Activated CD4-positive, alpha-beta T cell treated with anti-CD3 and anti-CD28 coated beads, Interleukin-2, amount 50 U/mL, for 48 hours (primary cell): ENCODE measurements around the gene ATP8A2.

Experiments used
- DNase-seq, 2 experiments: peaks; one replicate each; pipeline ENCODE4 v3.0.0-alpha.2; 2020

Gene ATP8A2

DNA sequence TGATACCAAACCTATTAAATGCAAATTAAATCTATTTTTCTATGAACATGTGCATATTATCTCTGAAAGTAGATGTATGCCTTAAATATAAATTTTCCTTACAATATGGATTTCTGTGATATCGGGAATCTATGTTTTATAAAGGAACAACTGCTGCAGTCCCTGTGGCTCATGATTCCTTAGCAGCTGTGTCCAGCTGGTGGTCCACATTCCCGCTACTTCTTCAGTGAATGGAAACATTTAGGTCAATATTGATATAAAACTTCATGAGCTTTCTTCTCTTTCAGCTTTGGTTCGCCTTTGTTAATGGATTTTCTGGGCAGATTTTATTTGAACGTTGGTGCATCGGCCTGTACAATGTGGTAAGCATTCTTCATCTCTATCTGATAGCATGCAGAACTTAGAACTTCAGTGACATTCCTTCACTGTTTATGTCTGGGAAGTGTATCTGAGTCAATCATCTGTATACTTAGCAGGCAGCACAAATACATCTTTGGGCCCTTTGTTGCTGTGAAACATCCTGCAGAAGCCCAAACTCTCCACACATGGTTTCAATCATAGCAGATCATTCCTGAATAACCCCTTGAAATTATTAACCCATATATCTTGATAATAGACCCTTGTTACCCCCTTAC, 456.2 kb downstream of the ATP8A2 start:
- DNase-seq: no peak

DNA sequence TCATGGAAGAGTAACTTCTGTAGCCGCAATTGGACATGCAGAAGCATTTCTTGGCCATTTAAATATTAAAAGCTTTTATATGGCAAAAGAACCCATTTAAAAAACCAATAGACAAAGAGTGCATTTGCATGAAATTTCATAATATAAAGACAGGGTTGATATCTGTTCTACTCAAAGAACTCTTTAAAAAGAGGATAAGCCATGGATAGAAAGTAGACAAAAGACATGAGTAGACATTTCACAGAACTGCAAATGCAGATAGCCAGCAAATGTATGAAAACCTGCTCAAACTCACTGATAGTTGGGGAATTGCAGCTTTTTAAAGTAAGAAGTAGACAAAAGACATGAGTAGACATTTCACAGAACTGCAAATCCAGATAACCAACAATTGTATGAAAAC, 462.0 kb downstream of the ATP8A2 start:
- DNase-seq: no peak

DNA sequence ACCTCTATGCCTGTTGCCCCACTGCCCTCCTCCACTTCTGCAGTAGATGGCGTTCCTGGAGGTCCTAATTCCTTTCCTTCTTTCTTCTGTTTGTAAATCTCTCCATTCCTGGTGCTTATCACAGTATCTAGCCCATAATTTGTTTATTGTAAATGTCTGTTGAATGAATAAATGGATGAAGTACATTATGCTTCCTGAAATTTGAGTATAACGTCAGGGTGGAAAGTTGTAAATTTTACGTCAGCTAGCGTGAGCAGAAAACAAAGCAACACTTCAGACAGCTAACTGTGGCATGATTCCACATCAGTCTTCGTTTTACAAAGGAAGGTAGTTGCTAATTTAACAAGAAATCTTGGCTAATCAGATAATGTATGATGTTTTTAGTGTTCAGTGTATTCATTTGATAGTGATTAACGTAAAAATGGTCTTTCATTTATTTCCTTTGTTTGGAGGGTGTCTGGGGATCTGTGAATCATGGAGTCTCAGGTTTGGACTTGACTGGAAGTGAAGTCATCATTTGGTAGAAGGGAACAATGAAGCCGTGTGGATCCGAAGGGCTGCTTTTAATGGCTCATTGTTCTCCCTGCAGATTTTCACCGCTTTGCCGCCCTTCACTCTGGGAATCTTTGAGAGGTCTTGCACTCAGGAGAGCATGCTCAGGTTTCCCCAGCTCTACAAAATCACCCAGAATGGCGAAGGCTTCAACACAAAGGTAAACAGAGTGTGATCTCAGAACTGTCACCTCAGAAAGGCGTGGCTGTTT, 465.0 kb downstream of the ATP8A2 start:
- DNase-seq: no peak

DNA sequence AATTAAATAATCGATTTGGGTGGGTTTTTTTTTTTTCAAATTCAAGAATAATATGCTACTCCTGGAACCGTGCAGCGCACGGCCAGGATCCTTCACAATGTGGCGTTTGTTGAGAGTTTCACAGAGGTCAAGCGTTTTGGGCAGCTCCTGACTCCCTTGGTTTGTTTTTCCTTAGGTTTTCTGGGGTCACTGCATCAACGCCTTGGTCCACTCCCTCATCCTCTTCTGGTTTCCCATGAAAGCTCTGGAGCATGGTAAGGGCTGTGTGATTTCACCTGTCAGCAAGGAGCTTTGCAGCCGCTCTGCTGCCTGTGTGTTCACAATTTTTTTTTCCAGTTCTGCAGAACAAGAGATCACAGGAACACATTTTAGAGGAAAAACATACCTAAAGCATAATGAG, 467.6 kb downstream of the ATP8A2 start:
- no peak for DNase-seq

DNA sequence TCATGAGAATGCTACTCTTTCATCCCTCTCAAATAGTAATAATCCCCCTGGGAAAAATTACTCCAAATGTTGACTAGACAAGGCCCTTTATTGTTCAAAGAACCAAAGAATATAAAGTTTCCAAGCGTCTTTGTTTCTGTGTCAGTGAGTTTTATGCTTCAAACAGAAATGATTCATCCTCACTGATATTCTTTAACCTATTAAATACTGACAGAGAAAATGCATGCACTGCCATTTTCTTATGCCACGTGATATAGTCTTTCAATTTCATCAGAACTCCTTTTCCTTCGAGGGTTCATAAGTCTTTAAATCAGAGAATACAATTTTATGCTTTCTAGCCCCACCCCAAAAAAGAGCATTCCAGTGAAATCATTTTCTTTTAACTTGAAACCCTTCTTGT, 468.5 kb downstream of the ATP8A2 start:
- DNase-seq: no peak

DNA sequence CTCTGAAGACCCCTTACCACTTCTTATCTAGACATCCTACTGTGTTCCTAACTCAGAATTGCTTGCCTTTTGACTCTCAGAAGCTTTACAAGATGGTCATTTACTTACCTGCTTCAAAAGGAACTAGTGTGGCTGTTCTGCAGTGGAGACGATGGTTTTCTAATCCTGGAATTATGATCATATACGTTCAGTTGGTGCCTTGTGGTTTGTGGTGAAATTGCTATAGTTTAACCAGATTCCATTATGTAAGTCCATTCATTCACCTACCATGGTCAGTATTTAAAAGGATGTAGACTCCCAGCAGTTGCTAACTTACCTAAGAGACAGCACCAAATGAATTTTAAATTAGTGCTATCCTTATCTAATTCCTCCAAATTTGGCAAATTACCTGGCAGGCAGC, 469.2 kb downstream of the ATP8A2 start:
- DNase-seq: no peak

DNA sequence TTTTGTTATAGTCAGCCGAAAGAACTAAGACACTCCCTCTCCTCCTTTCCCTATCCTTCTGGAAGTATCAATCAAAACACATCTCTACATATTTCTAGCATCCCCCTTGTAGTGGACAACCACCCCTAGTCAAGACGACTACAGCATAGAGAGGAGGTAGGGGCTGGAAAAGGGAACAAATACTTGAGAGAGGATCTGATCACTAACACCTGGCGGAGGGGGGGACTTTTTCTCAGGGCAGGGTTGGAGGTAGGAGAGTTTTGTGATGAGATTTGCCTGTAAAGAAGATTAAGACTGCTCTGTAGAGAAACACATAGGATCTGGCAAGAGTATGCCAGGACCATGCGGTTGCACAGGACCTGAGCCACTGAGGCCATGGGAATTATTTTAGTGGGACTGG, 471.9 kb downstream of the ATP8A2 start:
- DNase-seq: no peak

DNA sequence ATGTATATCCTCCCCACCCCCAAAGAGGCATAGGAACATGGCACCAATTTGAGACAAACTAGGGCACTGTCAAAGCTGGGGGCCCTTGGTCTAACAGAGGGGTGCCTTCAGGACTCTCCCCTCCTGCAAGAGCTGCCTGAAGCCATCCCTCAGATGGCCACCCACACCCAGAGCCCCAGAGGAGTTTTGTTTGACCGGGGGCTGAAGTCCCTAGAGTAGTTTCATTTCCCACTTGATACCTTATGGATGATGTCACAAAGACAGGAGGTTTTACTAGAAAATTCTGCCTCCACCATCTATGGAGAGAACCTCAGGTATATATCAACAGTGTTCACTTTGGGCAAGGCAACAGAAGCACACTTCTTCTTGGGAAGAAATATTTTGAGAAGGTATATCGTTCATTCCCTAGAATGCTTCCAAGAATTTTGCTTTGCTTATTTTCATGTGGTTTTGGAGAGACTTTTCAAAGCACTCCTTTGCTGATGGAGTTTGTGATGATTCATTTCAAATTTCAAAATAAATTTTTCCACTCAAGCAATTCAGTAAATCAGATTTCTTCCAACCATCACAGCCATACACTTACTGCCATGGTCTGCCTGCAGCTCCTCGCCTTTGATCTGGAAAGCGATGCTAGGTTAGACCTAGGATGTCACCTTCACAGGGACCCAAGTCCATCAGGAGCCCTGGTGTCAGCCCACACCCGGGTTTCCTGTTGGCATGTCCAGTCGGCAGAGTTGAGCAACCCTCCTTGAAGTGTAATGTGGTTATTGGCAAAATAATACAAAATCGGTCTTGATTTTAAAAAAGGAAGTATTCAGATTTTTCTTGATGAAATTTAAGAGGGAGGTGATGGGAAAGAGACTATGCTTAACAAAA, 473.0 kb downstream of the ATP8A2 start:
- no peak for DNase-seq

DNA sequence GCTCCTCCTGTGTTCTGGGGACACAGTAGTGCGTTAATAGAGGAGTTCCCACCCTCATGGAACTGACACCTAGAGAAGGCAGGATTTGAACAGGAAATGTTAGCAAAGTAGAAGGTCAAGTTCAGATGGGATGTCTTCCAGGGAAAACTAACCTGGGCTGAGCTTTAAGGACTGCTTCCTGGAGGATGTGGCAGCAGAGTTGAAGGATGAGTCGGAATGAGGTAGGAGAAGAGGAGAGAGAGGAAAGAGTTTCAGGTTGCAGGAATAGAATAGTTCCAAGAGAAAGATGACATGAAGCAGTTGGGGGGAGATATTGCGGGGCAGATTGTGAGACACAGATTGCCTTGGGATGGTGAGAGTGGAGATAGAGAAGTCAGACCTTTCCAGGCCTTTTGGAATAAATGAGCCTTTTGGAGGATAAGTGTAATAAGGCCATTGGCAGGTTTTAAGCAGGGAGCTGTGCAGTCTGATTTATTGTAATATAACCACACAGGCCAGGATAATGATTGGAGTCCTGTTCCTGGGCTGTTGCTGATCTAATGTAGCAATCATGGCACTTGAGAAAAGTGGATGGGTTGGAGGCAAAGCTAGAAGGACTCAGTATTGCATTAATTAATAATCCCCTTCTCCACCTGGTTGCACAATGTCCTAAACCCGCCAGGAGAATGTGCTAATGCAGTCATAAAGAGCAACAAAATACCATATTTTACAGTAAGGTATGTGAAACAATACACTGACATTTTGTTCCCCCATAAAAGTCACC, 474.6 kb downstream of the ATP8A2 start:
- DNase-seq: no peak

DNA sequence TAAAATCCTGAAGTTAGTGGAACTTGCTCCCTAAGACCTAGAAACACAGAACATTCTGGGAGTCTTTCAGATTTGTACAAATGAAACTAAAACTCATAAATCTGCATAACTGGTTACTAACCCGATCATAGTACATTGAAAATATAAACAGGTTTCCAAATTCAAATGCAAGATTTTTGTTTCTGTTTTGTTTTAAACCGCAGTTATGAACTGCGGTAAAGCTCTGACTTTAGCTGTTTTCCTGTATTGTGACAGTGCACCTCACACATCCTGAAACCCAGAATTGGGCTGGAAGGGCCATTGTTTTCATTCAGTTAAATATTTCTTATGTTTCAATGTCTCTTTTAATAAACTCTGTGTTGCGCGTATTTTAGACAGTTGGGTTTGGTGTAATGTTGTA, 475.4 kb downstream of the ATP8A2 start:
- no peak for DNase-seq

DNA sequence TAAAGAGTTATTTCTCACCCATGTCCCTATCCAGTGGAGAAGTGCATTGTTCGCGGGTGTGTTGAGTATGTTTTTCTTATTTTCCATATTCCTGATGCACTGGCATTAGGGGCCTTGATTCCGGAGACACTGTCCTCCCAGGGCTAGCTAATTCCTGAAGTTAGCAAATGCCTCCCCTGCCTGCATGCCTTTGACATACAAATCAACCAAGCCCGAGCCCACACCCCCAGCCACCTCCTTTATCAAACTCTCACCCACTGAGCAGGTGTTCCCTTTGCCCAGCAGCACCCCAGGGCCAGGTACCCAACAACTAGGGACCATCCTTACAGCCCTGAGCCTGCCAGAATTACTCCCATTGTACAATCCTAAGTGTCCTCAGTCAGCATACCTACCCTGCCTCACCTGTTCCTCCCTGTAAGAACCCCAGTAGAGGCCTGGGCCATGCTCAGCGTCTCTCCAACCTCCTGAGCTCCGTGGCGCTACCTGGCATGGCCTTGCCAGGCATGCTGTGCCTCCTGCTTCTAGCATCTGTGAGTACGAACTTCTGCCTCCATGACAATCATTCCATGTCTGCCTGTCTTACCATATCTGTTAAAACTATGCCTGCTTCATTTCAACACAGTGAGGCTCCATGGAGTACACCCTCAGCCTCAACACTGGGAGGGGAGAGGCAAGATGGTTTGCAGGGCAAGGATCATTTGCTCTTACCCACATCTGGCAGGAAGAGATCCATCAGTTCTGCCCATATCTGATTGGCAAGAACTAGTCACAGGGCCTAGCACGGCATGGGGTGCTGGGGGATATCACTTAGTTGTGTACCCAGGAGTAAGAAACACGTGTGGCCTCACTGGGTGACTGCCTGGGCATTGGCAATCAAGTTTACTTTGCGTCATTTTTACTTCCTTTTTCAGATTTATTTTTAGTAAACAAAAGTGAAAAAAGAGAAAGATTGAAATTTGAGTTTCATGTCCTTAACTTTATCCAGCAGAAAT, 476.2 kb downstream of the ATP8A2 start:
- DNase-seq: no peak

DNA sequence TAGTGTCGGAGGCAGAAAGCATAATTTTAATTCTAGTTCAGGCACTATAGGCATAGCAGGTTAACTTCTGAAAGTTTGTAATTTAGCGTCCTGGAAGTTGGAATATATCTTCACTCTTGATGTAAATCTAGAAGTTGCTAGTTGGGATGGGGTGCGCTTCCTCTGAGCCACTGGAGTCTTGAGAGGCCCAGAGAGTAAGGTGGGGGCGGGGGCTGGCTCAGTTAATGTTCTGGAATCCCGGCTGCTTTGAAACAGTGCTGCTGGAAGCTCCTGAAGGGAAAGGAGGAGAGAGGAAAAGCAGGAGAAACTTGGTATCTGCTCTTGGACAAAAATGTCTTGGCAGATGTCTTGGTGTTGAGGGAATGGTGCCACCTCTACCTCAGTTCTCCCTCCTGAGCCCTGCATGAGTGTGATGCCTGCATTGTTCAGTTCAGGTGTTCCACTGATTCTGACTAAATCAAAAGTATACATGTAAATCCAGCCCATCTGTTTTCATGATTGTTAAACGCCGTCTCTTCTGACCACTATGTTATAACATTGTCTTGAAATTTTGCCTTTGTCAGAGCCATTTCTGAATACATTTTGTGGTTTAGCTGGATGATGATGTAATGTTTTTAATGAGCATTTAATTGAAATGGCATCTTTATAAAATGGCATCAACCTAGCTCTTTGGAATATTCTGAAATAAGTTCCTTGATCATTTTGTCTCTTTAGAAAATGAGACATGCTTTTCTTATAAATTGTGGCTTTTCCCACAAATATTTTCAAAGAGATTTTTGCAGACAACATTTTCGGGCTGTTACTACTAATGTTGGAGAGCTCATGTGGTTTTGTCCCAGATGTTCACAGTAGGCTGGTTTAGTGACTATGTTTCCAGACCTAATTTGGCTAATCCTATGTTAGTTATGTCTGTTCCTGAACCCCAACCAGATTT, 477.3 kb downstream of the ATP8A2 start:
- DNase-seq: no peak

DNA sequence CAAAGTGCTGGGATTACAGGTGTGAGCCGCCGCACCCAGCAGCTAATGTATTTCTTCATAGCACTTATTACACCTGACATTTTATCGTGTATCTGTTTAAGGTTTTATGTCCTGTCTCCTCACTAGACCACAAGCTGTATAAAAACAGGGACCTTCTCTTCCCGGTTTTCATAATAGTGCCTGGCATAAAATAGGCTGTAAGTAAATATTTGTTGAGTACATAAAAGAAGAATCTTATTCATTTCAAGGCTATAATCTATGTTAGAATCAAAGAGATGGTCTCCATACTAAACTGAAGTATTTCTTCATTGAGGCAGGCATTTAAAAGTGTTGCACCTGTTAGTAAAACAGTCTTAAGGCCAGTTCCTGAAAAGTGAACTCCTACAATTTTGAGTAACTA, 486.1 kb downstream of the ATP8A2 start:
- DNase-seq: no peak

DNA sequence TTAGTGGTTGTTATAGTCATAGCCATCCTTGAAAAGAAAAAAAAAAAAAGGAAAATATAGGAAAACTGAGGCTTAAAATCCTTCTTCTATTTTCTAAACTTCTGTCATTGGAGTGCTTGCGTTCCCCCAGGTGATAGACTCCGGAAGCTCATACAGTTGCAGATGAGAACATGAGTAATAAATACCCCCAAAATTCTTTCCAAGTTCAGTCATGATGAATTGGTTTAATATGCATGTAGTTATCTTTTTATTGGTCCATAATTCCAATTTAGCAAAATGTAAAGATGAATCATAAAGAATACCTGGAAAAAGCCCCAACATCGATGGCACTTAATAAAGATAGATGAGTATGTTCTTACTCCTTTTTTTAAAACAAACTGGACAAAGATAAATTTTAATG, 487.8 kb downstream of the ATP8A2 start:
- no peak for DNase-seq

DNA sequence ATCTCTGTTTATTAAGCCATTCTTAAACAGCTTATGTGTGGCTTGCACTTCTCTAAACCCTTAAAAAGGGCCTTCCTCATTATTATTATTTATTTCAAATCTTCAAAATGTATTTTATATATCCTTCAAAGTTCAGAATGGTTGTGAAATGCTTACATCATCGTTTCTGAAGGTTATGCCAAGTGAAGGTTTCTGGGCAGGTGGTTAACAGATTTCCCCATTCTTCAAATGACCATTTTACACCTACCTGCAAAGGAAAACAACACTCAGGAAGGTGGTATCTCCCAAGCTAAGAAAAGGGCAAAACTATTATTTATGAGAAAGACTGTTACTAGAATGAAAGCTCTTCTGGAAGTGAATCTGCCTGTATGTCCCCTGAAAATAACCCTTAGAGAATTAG, 488.5 kb downstream of the ATP8A2 start:
- no peak for DNase-seq

DNA sequence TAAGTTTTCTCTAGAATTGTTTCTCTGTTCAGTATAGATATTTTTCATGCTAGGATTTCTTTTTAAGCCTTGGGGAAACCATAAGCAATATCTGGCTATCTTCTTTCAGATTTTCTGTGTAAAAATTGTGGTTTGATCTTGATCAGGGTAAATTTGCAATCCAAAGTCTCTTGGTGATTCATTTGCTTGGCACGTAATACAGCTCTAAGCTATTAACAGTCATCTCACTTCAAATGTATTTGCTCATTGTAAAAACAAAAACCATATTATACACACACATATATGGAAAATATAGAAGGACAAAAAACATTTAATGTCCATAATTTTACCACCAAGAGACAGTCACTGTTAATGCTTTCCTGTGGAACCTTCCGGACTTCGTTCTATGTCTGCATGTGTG, 489.1 kb downstream of the ATP8A2 start:
- DNase-seq: no peak

DNA sequence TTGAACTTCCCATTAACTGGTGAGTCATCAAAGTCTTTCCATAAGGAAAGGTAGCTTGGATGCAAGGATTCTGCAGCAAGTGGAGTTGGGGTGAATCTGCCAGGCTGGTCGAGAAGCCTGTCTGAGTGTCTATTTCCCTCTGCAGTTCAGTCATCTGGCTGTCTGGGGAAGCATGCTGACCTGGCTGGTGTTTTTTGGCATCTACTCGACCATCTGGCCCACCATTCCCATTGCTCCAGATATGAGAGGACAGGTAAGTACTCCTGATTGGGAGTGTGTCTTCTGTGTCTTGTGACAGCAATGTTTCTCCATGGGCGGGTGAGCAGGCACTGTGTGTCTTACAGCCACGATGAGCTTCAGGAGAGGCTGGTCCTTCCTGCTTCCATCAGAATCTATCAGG, 490.4 kb downstream of the ATP8A2 start:
- DNase-seq: no peak

DNA sequence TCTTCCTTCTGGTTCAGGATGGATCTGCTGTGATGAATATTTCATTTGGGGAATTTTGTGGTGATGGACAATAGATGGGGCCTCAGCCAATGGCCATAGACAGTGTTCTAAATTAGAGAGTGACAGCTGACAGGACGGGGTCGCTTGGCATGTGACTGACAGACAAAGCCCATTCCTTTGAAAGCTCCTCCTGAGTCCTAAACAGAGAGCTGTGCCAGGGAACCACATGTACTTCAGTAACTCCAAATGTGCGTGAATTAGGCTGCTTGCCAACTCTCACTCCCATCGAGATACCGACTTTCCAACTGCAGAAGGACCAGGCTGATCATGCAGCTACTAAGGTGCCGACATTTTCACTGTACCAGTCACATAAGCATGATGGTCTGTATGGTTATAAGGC, 492.3 kb downstream of the ATP8A2 start:
- DNase-seq: no peak

DNA sequence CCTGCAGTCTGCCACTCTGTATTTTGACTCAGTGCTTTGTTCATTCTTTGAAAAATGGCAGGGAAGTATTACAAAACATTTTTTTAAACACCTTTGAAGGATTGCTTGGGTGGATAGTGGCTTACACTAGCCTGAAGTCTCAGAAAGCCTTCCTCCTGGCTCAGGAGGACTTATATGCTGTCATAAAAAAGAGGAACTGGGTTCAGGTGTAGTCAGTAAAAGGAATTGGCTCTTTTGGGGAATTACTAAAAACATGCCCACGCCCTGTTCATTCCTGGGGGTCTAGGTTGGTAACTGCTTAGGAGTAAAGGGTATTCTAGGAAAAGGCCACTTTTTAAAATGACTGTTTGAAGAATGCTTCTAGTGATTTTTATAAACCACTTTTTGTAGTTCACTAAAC, 493.2 kb downstream of the ATP8A2 start:
- no peak for DNase-seq

DNA sequence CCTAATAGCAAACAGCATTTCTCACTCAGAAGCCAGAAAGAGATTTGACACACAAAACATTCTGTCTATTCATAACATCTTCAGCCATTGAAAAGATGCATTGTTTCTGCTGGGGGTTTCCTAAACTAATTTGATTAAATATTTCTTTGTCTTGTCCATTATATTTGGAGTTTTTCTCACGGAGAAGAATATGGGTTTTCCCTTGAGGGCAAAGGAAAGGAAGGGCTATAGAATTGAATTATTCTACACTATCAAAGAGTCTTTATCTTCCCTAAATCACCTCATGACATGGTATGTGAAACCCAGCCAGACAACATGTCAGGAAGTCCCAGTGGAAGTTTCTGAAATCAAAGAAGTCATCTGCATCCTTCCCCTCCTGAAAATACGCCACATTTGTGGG, 493.6 kb downstream of the ATP8A2 start:
- DNase-seq: no peak

DNA sequence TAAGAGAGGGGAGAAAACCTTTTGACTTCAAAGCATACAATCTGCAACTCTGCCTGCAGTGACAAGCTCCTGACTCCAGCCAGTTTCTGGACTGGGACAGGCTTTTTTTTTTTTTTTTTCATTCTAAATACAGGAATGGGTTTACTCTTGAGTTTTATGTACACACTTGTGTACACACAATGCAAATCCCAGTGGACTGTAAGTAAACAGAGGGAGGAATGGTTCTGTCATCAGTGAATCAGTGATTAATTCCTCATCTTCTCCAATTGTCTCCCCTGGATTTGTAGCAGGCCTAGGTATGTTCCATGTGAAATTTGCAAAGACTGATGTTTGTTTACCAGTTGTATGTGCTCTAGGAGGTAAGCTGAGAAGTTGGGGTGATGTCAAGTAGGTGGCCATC, 495.3 kb downstream of the ATP8A2 start:
- no peak for DNase-seq
